Urinary bladder (tissue), 4 donors: ENCODE results near the gene SLC35D2. TPM values are rescaled to one million over a fixed set of nuclear protein-coding genes. Genes with fewer than 3 reads are reported as not detected.
"Not testable (repeated sequence)": the region's sequence is repeated elsewhere in the genome, so short reads cannot be mapped to it uniquely, and the experiment has no call there.

Experiments used
- DNase-seq: peaks from one replicate; pipeline ENCODE4 v3.0.0-alpha.2; 2015; ENCODE audit errors: extremely low spot score
- H3K27ac ChIP-seq: one replicate; pipeline ENCODE4 v1.5.1; 2013; ENCODE audit warnings: low read depth, mild to moderate bottlenecking, moderate library complexity
- H3K36me3 ChIP-seq: one replicate; pipeline ENCODE4 v1.6.1; 2013; ENCODE audit warnings: mild to moderate bottlenecking, moderate library complexity; ENCODE audit not compliant: insufficient read depth
- H3K4me1 ChIP-seq: one replicate; pipeline ENCODE4 v1.6.1; 2013; ENCODE audit warnings: mild to moderate bottlenecking, moderate library complexity; ENCODE audit not compliant: insufficient read depth
- H3K4me3 ChIP-seq: one replicate; pipeline ENCODE4 v1.5.1; 2013; ENCODE audit warnings: low read depth, low read length
- WGBS: extraction: QIAGEN DNeasy Blood & Tissue Kit; methylation state at CpG from one replicate; pipeline ENCODE4 v1.1.7; 2013; 5-methylcytosine and 5-hydroxymethylcytosine counted together
- polyA plus RNA-seq: library from polyadenylated mRNA; stranded (reverse); fragments of 200-250 nt; gene quantifications from one replicate; pipeline ENCODE4 v1.2.3, GENCODE V29; 2013
- total RNA-seq: library from RNA; depleted of rRNA; stranded (reverse); fragments of >200 nt; gene quantifications from one replicate; pipeline ENCODE4 v1.2.3, GENCODE V29; 2014
- donor health status: healthy with polysubstance abuse.
- donor health status: healthy.

Gene SLC35D2
- total and polyA plus RNA-seq, 2 donors: 19.8 to 22.6 TPM

DNA sequence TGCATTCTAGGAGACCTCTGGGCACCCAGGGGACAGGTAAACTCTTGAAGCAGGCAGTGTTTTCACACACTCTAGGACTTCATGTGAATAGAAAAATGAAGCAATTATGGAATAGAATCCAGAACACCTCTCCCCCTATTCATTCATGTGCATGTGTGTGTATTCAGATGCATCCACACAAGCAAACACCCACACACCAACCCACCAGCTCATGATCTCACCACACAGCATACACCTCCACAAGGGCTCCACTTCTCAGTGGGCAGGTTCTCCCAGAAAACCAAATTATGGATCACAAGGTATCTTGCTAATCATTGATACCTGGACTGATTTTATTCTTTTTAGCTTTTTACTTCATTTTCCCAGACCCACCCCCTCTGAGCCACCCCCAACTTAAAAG is 60.3 kb downstream of the SLC35D2 start:
- no peaks in the 10 kb centered on the region for H3K36me3 ChIP-seq
- no peak for DNase-seq
- no peaks in the 10 kb centered on the region for H3K4me1 ChIP-seq
- no peak overlapping the region for H3K27ac ChIP-seq
- H3K4me3 ChIP-seq: no peak overlapping the region

DNA sequence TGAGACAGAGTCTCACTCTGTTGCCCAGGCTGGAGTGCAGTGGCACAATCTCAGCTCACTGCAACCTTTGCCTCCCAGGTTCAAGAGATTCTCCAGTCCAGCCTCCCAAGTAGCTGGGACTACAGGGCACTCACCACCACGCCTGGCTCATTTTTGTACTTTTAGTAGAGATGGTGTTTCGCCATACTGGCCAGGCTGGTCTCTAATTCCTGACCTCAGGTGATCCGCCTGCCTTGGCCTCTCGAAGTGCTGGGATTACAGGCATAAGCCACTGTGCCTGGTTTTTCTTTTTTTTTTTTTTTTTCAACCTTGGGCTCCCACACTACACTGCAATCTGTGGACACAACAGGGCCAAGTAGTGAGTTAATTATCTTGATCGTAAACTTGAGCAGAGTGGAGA is 60.8 kb downstream of the SLC35D2 start:
- H3K36me3 ChIP-seq, H3K4me3 ChIP-seq, H3K4me1 ChIP-seq, DNase-seq, H3K27ac ChIP-seq: not testable (repeated sequence)
- 85% methylated on average over 5 of the region's 5 CpGs for WGBS

GRCh38 chr9:96322210-96322609 is 61.3 kb downstream of the SLC35D2 start:
- H3K4me1 ChIP-seq, H3K4me3 ChIP-seq, H3K36me3 ChIP-seq, DNase-seq, H3K27ac ChIP-seq: not testable (repeated sequence)
- 86% methylated on average over 3 of the region's 3 CpGs for WGBS

GRCh38 chr9:96321515-96321914 is 62.0 kb downstream of the SLC35D2 start:
- 76% methylated on average over 7 of the region's 7 CpGs for WGBS
- no peaks in the 10 kb centered on the region for H3K36me3 ChIP-seq
- no peaks in the 10 kb centered on the region for H3K4me1 ChIP-seq
- H3K27ac ChIP-seq: no peak overlapping the region
- no peak overlapping the region for H3K4me3 ChIP-seq
- no peak for DNase-seq

GRCh38 chr9:96320749-96321280 is 62.7 kb downstream of the SLC35D2 start:
- 71% methylated on average over 8 of the region's 8 CpGs for WGBS
- Histone ChIP-seq H3K36me3 (no peaks in the 10 kb centered on the region), H3K4me3 (no peak overlapping the region), H3K4me1 (no peaks in the 10 kb centered on the region), H3K27ac (no peak overlapping the region)
- DNase-seq: no peak

- no peaks in the 10 kb centered on the region for H3K4me1 ChIP-seq
- 78% methylated on average over 6 of the region's 6 CpGs for WGBS
- no peak for DNase-seq
- H3K27ac ChIP-seq: no peak overlapping the region
- H3K4me3 ChIP-seq: no peak overlapping the region
- no peaks in the 10 kb centered on the region for H3K36me3 ChIP-seq
These were observed 64.5 kb downstream of the SLC35D2 start for GRCh38 chr9:96318921-96319565.

GRCh38 chr9:96317335-96317980 is 66.1 kb downstream of the SLC35D2 start:
- H3K4me1 ChIP-seq: no peaks in the 10 kb centered on the region
- no peak overlapping the region for H3K27ac ChIP-seq
- no peaks in the 10 kb centered on the region for H3K36me3 ChIP-seq
- WGBS: 46% methylated on average over 9 of the region's 9 CpGs
- no peak for DNase-seq
- no peak overlapping the region for H3K4me3 ChIP-seq

- no peak for DNase-seq
- no peak overlapping the region for H3K4me3 ChIP-seq
- H3K27ac ChIP-seq: no peak overlapping the region
- H3K36me3 ChIP-seq: no peaks in the 10 kb centered on the region
- no peaks in the 10 kb centered on the region for H3K4me1 ChIP-seq
- WGBS: 84% methylated on average over 7 of the region's 7 CpGs
These were observed 73.7 kb downstream of the SLC35D2 start for GRCh38 chr9:96309850-96310249.

DNA sequence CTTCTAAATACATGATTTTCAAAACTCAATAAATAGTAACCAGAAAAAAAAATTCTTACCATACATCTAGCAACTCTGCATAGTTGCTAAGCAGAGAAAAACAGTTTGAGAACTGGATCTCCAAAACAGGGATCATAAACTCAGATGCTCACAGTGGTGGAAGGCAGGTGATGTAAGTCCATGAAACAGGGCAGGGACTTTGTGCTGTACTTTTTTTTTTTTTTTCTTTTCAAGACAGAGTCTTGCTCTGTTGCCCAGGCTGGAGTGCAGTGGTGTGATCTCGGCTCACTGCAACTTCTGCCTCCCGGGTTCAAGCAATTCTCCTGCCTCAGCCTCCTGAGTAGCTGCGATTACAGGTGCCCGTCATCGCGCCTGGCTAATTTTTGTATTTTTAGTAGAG is 76.6 kb downstream of the SLC35D2 start:
- H3K27ac ChIP-seq, DNase-seq, H3K4me1 ChIP-seq, H3K36me3 ChIP-seq, H3K4me3 ChIP-seq: not testable (repeated sequence)
- 98% methylated on average over 6 of the region's 6 CpGs for WGBS

GRCh38 chr9:96305171-96305570 is 78.3 kb downstream of the SLC35D2 start:
- H3K4me3 ChIP-seq: no peak overlapping the region
- 52% methylated on average over 4 of the region's 4 CpGs for WGBS
- no peaks in the 10 kb centered on the region for H3K4me1 ChIP-seq
- no peak overlapping the region for H3K27ac ChIP-seq
- no peak for DNase-seq
- no peaks in the 10 kb centered on the region for H3K36me3 ChIP-seq

DNA sequence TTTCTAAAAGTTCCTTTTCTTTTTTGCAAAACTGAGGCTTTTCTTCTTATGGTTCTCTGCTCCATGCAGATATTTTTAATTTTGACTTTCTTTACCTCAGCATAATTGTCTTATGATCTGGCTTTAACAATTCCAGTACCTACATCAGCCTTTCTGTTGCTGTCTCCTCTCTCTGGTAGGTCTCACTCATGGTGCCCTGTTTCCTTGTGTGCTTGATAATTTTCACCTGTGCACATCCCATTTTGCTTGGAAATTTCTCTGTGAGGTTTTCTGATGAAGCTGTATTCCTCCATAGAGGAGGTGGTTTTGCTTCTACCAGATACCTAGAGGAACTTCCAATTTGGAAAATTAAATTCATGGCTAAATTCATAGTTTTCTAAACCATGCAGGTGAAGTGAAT is 79.3 kb downstream of the SLC35D2 start:
- H3K4me1 ChIP-seq: no peaks in the 10 kb centered on the region
- H3K36me3 ChIP-seq: no peaks in the 10 kb centered on the region
- no peak overlapping the region for H3K27ac ChIP-seq
- no peak overlapping the region for H3K4me3 ChIP-seq
- DNase-seq: no peak

- WGBS: 72% methylated on average over 6 of the region's 6 CpGs
- Histone ChIP-seq H3K27ac (no peak within 1 kb of the TSS), H3K4me1 (no peaks in the 10 kb centered on the region), H3K4me3 (no peak within 1 kb of the TSS), H3K36me3 (no peaks in the 10 kb centered on the region)
- no peak for DNase-seq
These were observed 81.5 kb downstream of the SLC35D2 start, which contains the start of gene HSD17B3 for GRCh38 chr9:96302021-96302420. Gene HSD17B3 (minus strand): TSS chr9:96302176. CDS start chr9:96302104, 72 bp downstream.

DNA sequence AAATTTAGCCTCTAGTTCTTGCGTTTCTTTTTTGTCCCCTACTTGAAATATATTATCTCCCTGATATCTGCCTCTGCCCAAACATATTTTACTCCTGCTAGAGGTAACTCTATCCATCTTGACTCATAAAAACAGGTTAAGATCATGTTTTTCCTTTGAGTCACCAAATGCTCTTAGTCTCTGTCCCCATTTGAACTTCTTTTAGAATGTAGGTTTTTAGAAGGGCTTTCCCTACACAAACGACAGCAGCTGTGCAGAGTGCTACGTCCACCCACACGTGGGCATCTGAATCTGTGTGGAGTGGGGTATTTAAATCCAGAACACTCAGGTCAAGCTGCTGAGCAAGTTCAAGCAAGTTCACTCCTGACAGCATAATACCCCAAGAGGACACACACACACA is 83.7 kb downstream of the SLC35D2 start:
- no peak overlapping the region for H3K27ac ChIP-seq
- 58% methylated on average over 4 of the region's 4 CpGs for WGBS
- H3K36me3 ChIP-seq: no peaks in the 10 kb centered on the region
- H3K4me1 ChIP-seq: no peaks in the 10 kb centered on the region
- no peak overlapping the region for H3K4me3 ChIP-seq
- no peak for DNase-seq

DNA sequence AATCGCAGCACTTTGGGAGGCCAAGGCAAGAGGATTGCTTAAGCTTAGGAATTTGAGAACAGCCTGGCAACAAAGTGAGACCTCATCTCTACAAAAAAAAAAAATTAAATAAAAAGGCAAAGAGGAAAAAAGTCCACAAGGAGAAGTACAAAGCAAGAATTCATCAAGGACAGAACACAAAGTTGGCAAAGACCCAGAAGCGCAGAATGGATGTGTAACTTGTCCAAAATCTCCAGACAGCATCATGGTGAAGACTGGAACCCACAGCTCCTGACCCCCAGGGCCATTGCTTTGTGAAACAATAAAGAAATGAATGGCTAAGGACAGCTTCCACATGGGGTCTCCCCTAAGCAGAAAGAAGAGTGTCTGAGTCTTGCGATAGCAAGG is 89.4 kb downstream of the SLC35D2 start:
- 89% methylated on average over 3 of the region's 3 CpGs for WGBS

More for the DNA sequence above, 89.4 kb downstream of the SLC35D2 start:
- H3K36me3 ChIP-seq: no peaks in the 10 kb centered on the region
- H3K27ac ChIP-seq: no peak overlapping the region
- H3K4me1 ChIP-seq: no peaks in the 10 kb centered on the region
- H3K4me3 ChIP-seq: no peak overlapping the region
- no peak for DNase-seq
